ENCODE measurements around the gene KCNK6.

Gene KCNK6

GRCh38 chr19:38298821-38299680 is 20.6 kb upstream of the KCNK6 start:
- DNase-seq: no peak

DNA sequence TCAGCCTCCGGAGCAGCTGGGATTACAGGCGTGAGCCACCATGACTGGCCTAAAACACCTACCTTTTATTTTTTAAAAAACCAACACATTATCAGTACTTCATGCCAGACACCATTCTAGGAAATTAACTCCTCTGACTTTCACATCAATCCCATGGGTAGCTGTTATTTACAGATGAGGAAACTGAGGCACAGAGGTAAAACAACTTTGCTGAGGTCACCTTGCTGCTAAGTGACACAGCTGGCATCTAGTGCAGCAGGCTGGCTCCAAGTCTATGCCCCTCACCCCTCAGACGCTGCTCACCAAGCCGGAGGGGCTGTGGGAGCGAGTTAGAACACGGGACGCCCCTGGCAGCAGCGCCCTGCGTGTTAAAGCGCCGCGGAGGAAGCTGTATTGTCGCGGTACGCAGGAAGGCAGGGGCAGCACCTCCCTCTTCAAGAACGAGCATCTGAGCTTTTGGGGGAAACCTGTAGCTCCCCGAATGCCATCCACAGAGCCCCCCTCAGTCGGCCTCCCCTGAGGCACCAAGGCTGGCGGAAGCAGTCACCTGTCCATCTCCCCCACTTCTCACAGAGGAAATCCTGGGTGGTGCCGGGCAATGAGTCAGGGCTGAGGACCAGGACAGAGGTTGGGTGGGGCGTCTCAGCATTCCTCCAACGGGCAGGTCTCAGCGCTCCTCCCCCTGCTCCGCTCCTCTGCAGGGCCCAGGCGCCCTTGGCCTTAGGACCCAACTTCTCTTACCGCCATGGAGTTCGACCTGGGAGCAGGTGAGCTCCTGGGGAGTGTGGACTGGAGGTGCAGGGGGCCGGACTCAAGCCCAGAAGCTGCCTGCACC is 15.9 kb upstream of the KCNK6 start, which contains the start of gene C19orf33:
TSS of gene C19orf33 (plus strand) at position 735 of the 835 bp plus-strand sequence. CDS start at position 746, 11 bp downstream.
- no peak for DNase-seq

- DNase-seq: no peak
Measured at GRCh38 chr19:38304352-38304865, 15.2 kb upstream of the KCNK6 start.

DNA sequence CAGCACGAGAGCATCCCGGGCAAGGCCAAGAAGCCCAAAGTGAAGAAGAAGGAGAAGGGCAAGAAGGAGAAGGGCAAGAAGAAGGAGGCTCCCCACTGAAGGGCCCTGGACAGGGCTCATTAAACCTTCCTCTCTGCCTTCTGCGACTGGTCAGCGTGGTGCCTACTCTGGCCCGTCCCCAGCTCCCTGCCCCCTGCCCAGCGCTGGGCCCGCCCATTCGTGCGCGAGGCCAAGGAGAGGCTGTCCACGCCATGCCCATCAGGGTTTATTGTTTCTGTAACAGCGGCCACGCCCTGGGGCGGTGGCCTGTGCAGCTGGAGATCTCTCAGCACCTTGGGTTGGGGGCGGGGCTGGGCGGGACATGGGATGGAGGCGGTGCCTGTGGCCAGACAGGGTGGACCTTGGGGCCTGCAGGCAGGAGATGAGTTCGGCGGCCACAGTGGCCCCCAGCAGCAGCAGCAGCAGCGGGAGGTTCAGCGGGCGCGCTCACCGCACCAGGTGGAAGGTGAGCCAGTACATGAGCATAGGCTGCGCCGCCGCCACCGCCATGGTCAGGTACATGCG is 14.7 kb upstream of the KCNK6 start:
- DNase-seq: no peak

- no peak for DNase-seq
Measured at GRCh38 chr19:38306236-38306635, 13.4 kb upstream of the KCNK6 start.

DNA sequence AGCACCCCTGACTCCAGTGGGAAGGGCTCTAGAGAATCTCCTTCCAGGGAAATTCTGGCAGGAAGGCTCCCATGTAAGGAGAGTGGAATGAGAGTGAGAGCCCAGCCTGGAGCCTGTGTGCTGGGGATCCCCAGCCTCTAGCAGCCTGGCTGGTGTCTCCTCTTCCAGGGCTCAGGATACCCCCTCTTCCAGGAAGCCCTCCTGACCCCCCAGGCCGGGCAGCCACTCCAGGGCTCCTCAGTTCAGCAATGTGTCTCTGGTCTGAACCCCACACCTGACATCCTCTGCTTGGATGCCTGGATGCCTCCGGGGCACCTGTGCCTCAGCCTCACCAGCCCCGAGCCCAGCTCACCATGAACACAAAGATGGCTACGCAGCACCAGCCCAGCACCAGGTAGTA is 12.6 kb upstream of the KCNK6 start:
- no peak for DNase-seq

DNA sequence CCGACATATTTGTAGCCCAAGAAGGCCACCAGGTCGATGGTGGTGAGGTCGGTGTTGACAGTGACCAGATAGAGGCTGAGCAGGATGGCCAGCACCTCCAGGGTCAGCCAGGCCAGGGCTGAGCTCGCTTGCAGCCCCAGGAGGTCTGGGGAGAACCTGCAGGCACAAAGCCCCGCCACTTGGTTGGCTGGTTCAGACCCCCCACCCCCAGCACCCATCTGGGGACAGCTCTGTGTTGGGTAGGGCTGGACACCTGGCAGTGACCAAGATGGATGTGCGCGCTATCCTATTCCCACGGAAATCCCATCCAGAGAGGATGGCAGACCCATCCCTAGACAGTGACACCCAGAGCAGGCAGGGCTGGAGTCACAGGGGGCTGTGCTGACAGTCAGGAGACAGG is 12.0 kb upstream of the KCNK6 start:
- DNase-seq: no peak

DNA sequence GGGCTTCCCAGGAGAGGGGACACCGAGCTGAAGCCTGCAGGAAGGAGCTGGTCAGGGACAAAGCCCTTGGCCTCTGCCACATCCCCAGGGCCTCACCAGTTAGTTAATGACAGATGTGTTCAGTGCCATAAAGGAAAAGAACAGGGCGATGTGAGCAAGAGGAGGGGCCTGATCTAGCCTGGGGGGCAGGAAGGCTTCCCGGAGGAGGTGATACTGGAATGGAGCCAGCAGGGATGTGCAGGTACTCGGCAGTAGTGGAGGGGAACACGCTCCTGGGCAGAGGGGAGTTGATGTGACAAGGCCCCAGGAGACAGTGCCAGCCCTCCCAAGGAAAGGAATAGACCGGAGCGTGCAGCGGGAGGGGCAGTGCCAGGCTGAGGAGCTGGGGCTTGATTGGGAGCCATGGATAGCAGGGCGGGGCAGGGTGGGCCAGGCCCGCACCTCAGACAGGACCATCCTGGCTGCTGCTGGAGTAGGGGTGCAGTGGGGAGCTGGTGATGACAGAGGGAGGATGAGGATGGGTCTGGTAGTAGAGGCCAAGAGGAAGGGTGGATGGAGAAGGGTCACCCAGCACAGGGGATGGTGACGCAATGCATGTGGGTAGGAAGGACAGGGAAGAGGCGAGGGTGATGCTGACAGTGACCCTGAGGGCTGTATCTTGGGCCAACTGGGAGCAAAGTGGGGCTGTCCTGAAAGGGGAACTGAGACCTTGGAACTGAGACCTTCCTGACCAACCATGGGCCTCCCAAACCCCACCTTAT is 11.5 kb upstream of the KCNK6 start:
- no peak for DNase-seq

GRCh38 chr19:38308926-38309614 is 10.6 kb upstream of the KCNK6 start:
- DNase-seq: no peak

- DNase-seq: no peak
Measured at GRCh38 chr19:38309615-38310278, 9.9 kb upstream of the KCNK6 start.

GRCh38 chr19:38310279-38310670 is 9.4 kb upstream of the KCNK6 start:
- no peak for DNase-seq

DNA sequence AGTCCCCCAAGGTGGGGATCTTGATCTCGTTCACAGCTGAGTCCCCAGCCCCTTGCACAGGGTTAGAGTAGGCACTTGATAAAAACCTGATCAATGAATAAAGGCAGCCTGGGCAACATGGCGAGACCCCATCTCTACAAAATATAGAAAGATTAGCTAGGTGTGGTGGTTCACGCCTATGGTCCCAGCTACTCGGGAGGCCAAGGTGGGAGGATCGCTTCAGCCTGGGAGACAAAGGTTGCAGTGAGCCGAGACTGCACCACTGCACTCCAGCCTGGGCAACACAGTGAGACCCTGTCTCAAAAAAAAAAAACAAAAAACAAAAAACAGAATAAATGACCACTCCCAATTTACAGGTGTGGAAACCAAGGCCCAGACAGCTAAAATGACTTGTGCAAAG is 8.7 kb upstream of the KCNK6 start:
- DNase-seq: no peak

- peak; percentile 97 to 98 for DNase-seq
Measured at GRCh38 chr19:38315657-38316476, 3.8 kb upstream of the KCNK6 start, which contains the start of gene YIF1B. YIF1B (minus strand) TSS chr19:38315947; CDS start chr19:38315917, 30 bp downstream.

- no peak for DNase-seq
Measured at GRCh38 chr19:38316477-38317067, 3.1 kb upstream of the KCNK6 start.

- DNase-seq: peak; percentile 15 to 35
Measured at GRCh38 chr19:38317104-38317612, 2.5 kb upstream of the KCNK6 start.

GRCh38 chr19:38318660-38319059 is 985 bp upstream of the KCNK6 start:
- DNase-seq: no peak

DNA sequence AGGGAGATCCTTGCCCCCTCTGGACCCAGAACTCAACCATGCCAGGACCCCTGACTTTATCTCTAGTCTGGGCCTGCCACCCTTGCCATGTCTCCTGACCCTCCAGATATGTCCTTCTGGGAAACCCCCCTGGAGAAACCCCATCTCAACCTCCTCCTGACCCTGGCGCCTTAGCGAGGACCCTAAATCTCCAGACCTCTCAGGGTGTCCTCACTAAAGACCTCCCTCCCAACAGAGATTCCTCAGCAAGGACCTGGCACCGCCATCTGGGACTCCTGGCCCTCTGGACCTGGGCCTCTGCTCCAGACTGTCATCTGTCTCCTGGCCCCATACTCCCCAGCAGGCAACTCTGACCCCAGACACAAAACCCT is 1.3 kb downstream of the KCNK6 start:
- no peak for DNase-seq

GRCh38 chr19:38321646-38322196 is 2.1 kb downstream of the KCNK6 start:
- DNase-seq: no peak

GRCh38 chr19:38323291-38323690 is 3.6 kb downstream of the KCNK6 start:
- no peak for DNase-seq

Measured in activated CD4-positive, alpha-beta T cell treated with anti-CD3 and anti-CD28 coated beads, Interleukin-2, amount 50 U/mL, for 48 hours (primary cell).